Suprapubic skin (tissue), 4 donors: ENCODE measurements around the gene PRDX6. TPM values are rescaled to one million over a fixed set of nuclear protein-coding genes. Genes with fewer than 3 reads are reported as not detected.

Experiments
- DNase-seq, 2 donors: peaks; one replicate each; pipeline ENCODE4 v3.0.0-alpha.2; 2019; ENCODE audit warnings: low spot score in 2 of 2
- H3K27ac ChIP-seq: fragments of 200-600 bp; sonication (generic); one replicate; pipeline ENCODE4 v1.5.1; 2019
- H3K27me3 ChIP-seq: fragments of 200-600 bp; sonication (generic); one replicate; pipeline ENCODE4 v1.5.1; 2019
- H3K36me3 ChIP-seq: fragments of 200-600 bp; sonication (generic); one replicate; pipeline ENCODE4 v1.5.1; 2019
- H3K4me1 ChIP-seq: fragments of 200-600 bp; sonication (generic); one replicate; pipeline ENCODE4 v1.5.1; 2019
- H3K4me3 ChIP-seq: fragments of 200-600 bp; sonication (generic); one replicate; pipeline ENCODE4 v1.5.1; 2019; ENCODE audit warnings: mild to moderate bottlenecking
- H3K9me3 ChIP-seq: fragments of 200-600 bp; sonication (generic); one replicate; pipeline ENCODE4 v1.5.1; 2019
- CTCF ChIP-seq, 2 donors: fragments of 200-600 bp in 1 of 2; fragments of 450-650 bp in 1 of 2; sonication (generic) in 1 of 2; IDR thresholded peaks; one replicate each; pipeline ENCODE4 v1.5.1; 2016 to 2019; ENCODE audit warnings: antibody characterized with exemption in 2 of 2, mild to moderate bottlenecking in 1 of 2, moderate library complexity in 1 of 2
- EP300 ChIP-seq: sonication (generic); formaldehyde crosslinking; IDR thresholded peaks from one replicate; pipeline ENCODE4 v1.6.1; 2017; ENCODE audit warnings: antibody characterized with exemption
- POLR2A ChIP-seq, 2 donors: fragments of 450-650 bp; IDR thresholded peaks; one replicate each; pipeline ENCODE4 v1.6.1; 2017; ENCODE audit warnings: antibody characterized with exemption in 2 of 2, mild to moderate bottlenecking in 2 of 2, moderate library complexity in 2 of 2
- POLR2AphosphoS5 ChIP-seq, 3 donors: sonication (generic); formaldehyde crosslinking; IDR thresholded peaks; one replicate each; pipeline ENCODE4 v1.6.1; 2017; ENCODE audit warnings: antibody characterized with exemption in 3 of 3
- WGBS: methylation state at CpG from one replicate; pipeline ENCODE4 v1.1.5; 2018; 5-methylcytosine and 5-hydroxymethylcytosine counted together
- total RNA-seq, 4 donors: library from RNA; depleted of rRNA; stranded (reverse); fragments of >200 nt; gene quantifications; one replicate each; pipeline ENCODE4 v1.1.0, GENCODE V29; 2016

Gene PRDX6
- total RNA-seq, 4 donors from 2014 or later: 151 to 223 (median 190) TPM

- no peak for DNase-seq
- Histone ChIP-seq H3K4me3 (no peak overlapping the region), H3K27ac (no peak overlapping the region), H3K27me3 (no peaks in the 10 kb centered on the region), H3K9me3 (no peaks in the 10 kb centered on the region), H3K4me1 (peaks cover 23% of the 10 kb centered on the region), H3K36me3 (peaks cover 67% of the 10 kb centered on the region)
- no peak for TF ChIP-seq POLR2AphosphoS5 (IDR thresholded peaks at IDR 0.05)
- TF ChIP-seq CTCF (IDR thresholded peaks at IDR 0.05): no peak
- TF ChIP-seq EP300: no peak
- TF ChIP-seq POLR2A (IDR thresholded peaks at IDR 0.05): no peak
- WGBS: 81% methylated on average over 1 of the region's 1 CpG
These were observed 5.5 kb downstream of the PRDX6 start for GRCh38 chr1:173482683-173483082.

GRCh38 chr1:173484276-173484675 lies 7.1 kb downstream of the PRDX6 start:
- no peaks in the 10 kb centered on the region for H3K27me3 ChIP-seq
- no peak for DNase-seq
- H3K27ac ChIP-seq: no peak overlapping the region
- 90% methylated on average over 2 of the region's 2 CpGs for WGBS
- no peak overlapping the region for H3K4me3 ChIP-seq
- H3K36me3 ChIP-seq: peaks cover 83% of the 10 kb centered on the region
- H3K4me1 ChIP-seq: peaks cover 9% of the 10 kb centered on the region
- no peaks in the 10 kb centered on the region for H3K9me3 ChIP-seq
- TF ChIP-seq POLR2A (IDR thresholded peaks at IDR 0.05) (no peak), EP300 (no peak), POLR2AphosphoS5 (IDR thresholded peaks at IDR 0.05) (no peak), CTCF (IDR thresholded peaks at IDR 0.05) (no peak)

- H3K27me3 ChIP-seq: no peaks in the 10 kb centered on the region
- H3K4me3 ChIP-seq: no peak overlapping the region
- no peak for DNase-seq
- TF ChIP-seq POLR2AphosphoS5 (IDR thresholded peaks at IDR 0.05) (no peak), CTCF (IDR thresholded peaks at IDR 0.05) (no peak), EP300 (no peak), POLR2A (IDR thresholded peaks at IDR 0.05) (no peak)
- WGBS: 91% methylated on average over 7 of the region's 7 CpGs
- peaks cover 92% of the 10 kb centered on the region for H3K36me3 ChIP-seq
- H3K27ac ChIP-seq: no peak overlapping the region
- no peaks in the 10 kb centered on the region for H3K9me3 ChIP-seq
- H3K4me1 ChIP-seq: no peaks in the 10 kb centered on the region
These were observed 8.3 kb downstream of the PRDX6 start for GRCh38 chr1:173485401-173485800.

- Histone ChIP-seq H3K4me3 (no peak overlapping the region), H3K27me3 (no peaks in the 10 kb centered on the region), H3K27ac (no peak overlapping the region), H3K36me3 (peaks cover 77% of the 10 kb centered on the region), H3K9me3 (no peaks in the 10 kb centered on the region), H3K4me1 (no peaks in the 10 kb centered on the region)
- DNase-seq: no peak
- no peak for TF ChIP-seq POLR2AphosphoS5 (IDR thresholded peaks at IDR 0.05)
- no peak for TF ChIP-seq EP300
- TF ChIP-seq CTCF (IDR thresholded peaks at IDR 0.05): no peak
- no peak for TF ChIP-seq POLR2A (IDR thresholded peaks at IDR 0.05)
- WGBS: 84% methylated on average over 2 of the region's 2 CpGs
These were observed 10.9 kb downstream of the PRDX6 start for GRCh38 chr1:173488001-173488400.

GRCh38 chr1:173489149-173489600 lies 12.0 kb downstream of the PRDX6 start:
- H3K4me1 ChIP-seq: no peaks in the 10 kb centered on the region
- no peak overlapping the region for H3K27ac ChIP-seq
- no peak for DNase-seq
- no peaks in the 10 kb centered on the region for H3K9me3 ChIP-seq
- H3K27me3 ChIP-seq: no peaks in the 10 kb centered on the region
- no peak overlapping the region for H3K4me3 ChIP-seq
- peaks cover 65% of the 10 kb centered on the region for H3K36me3 ChIP-seq
- 86% methylated on average over 5 of the region's 5 CpGs for WGBS
- TF ChIP-seq CTCF (IDR thresholded peaks at IDR 0.05): no peak
- no peak for TF ChIP-seq POLR2AphosphoS5 (IDR thresholded peaks at IDR 0.05)
- TF ChIP-seq EP300: no peak
- no peak for TF ChIP-seq POLR2A (IDR thresholded peaks at IDR 0.05)
